ENCODE results near the gene RRP15. TPM values are rescaled to one million over a fixed set of nuclear protein-coding genes. Genes with fewer than 3 reads are reported as not detected.

RRP15 gene
- total and polyA plus RNA-seq, 9 of the 15 experiments (the other 6 are each of a cell fraction or from before 2014, with no cell fraction given) = 9.5 to 58.1 (median 29.3) TPM

DNA sequence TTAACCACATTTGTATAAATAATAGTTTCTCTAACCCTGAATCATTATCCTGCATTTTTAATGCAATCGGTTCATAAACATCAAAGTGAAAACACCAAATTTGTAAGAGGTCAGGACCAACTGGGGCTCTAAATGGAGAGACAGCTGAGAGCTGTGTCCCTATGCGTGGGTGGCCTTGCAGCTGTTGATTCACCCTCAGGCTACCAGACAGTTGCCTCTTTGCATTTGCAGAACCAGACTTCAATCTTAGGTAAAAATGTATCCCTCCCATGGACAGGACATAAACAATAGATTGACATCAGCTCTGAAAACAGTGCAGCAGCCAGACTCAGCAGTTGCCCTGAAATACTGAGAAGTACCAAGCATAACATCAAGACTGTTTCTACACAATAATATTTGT is 51.2 kb downstream of the RRP15 start:
- Histone ChIP-seq H3K36me3 (ENCODE audit: control insufficient read depth, insufficient read depth, low read length) (peaks cover 26% of the 10 kb centered on the region; the same call in 2 of the 3 replicates), H4K20me1 (replicated peaks; ENCODE audit: control insufficient read depth, insufficient read depth, low read length) (no peaks in the 10 kb centered on the region), H2AFZ (ENCODE audit: low read depth, low read length) (no peak overlapping the region), H3K9me1 (ENCODE audit: control insufficient read depth, insufficient read depth, low read length) (no peaks in the 10 kb centered on the region), H3K9me3 (replicated peaks; ENCODE audit: control insufficient read depth, insufficient read depth, low read depth, low read length) (no peaks in the 10 kb centered on the region), H3K4me1 (replicated peaks in 1 of 2; ENCODE audit: control insufficient read depth in 2 of 2, insufficient read depth in 2 of 2, low read length in 2 of 2) (no peaks in the 10 kb centered on the region), H3K4me2 (ENCODE audit: insufficient read depth, low read length) (no peak overlapping the region), H3K27me3 (ENCODE audit: control insufficient read depth in 2 of 2, insufficient read depth in 2 of 2, low read length in 2 of 2) (no peaks in the 10 kb centered on the region), H3K9ac (ENCODE audit: insufficient read depth in 1 of 2, low read depth in 2 of 2, low read length in 2 of 2) (no peak overlapping the region), H3K79me2 (ENCODE audit: control insufficient read depth, insufficient read depth, low read length) (no peaks in the 10 kb centered on the region), H3K4me3 (no peak overlapping the region), H3K27ac (ENCODE audit: extremely low read depth, low read depth, low read length) (no peak overlapping the region)
- intact Hi-C loops (cut with micrococcal nuclease) = loop anchor here (2.0 to 10.0 kb wide), 6 partner anchors 126 to 1478 kb away; no protein-coding TSS in a partner anchor
- 76% methylated on average over 2 of the region's 2 CpGs for WGBS (ENCODE audit: insufficient coverage, low coverage, missing lambda C conversion rate)
- ATAC-seq (no peak; the same call in 1 of the 3 replicates), DNase-seq (ENCODE audit: extremely low read depth in 1 of 4, low spot score in 3 of 4) (no peak), FAIRE-seq (no peak)
- ChIA-PET CTCF (ENCODE audit: low intra/inter-chr PET ratio) (interaction anchor here (1.0 kb wide), 1 partner anchor 37 kb away, joined by 3 read pairs; no protein-coding TSS in a partner anchor), POLR2A (no interaction called here)
- in situ Hi-C loops (cut with MboI) = loop anchor here (25.0 kb wide), 1 partner anchor 1476 kb away; no protein-coding TSS in a partner anchor
- no TSS peak for BruUV-seq (replicated peaks)
- TF ChIP-seq OTX1 (CRISPR knock-in tag; IDR thresholded peaks at IDR 0.05) = no peak
- TF ChIP-seq EGR1 (conservative IDR thresholded peaks at IDR 0.05) = peak; percentile 41; the same call in 1 of the 2 replicates
- TF ChIP-seq FOXJ2 (tag; IDR thresholded peaks at IDR 0.05) = no peak

DNA sequence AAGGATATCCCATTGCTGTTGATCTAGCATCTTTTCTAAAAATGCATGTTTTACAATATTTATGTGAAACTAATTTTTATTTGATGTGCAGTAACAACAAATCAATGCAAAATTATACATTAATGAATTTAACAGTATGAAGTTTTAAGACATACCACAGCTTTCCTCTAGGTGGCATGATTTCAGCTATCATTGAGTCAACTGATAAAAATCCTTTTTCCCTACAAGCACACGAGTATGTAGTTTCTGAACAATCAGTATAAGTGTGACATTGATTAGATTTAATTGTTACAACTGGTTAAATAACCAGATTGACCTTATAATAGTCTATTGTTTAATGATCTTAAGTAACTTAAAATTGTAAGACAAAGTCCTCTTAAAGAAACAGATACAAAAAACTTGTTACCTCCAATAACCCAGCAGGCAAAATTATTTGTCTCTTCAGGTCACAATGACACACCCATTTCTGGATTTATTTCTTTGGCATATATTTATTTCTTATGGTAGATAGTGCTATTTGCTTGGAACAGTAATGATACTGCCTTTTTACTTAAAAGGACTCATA is 54.3 kb downstream of the RRP15 start:
- Histone ChIP-seq H3K9ac (ENCODE audit: insufficient read depth in 1 of 2, low read depth in 2 of 2, low read length in 2 of 2) (no peak overlapping the region), H3K27ac (ENCODE audit: extremely low read depth, low read depth, low read length) (no peak overlapping the region), H3K4me2 (ENCODE audit: insufficient read depth, low read length) (no peak overlapping the region), H2AFZ (ENCODE audit: low read depth, low read length) (no peak overlapping the region), H3K36me3 (ENCODE audit: control insufficient read depth, insufficient read depth, low read length) (peaks cover 10% of the 10 kb centered on the region; the same call in 2 of the 3 replicates), H3K9me1 (ENCODE audit: control insufficient read depth, insufficient read depth, low read length) (no peaks in the 10 kb centered on the region), H3K27me3 (ENCODE audit: control insufficient read depth in 2 of 2, insufficient read depth in 2 of 2, low read length in 2 of 2) (no peaks in the 10 kb centered on the region), H3K4me3 (no peak overlapping the region), H4K20me1 (replicated peaks; ENCODE audit: control insufficient read depth, insufficient read depth, low read length) (no peaks in the 10 kb centered on the region), H3K9me3 (replicated peaks; ENCODE audit: control insufficient read depth, insufficient read depth, low read depth, low read length) (no peaks in the 10 kb centered on the region), H3K4me1 (replicated peaks in 1 of 2; ENCODE audit: control insufficient read depth in 2 of 2, insufficient read depth in 2 of 2, low read length in 2 of 2) (no peaks in the 10 kb centered on the region), H3K79me2 (ENCODE audit: control insufficient read depth, insufficient read depth, low read length) (no peaks in the 10 kb centered on the region)
- peak in 3 of 4 experiments; percentile 35 to 53 (median 40) for DNase-seq (ENCODE audit: extremely low read depth in 1 of 4, low spot score in 3 of 4)
- ATAC-seq = peak; percentile 76
- intact Hi-C loops (cut with micrococcal nuclease) (loop anchor here (2.0 to 10.0 kb wide), 6 partner anchors 123 to 1475 kb away; no protein-coding TSS in a partner anchor), in situ Hi-C loops (cut with MboI) (loop anchor here (25.0 kb wide), 1 partner anchor 1473 kb away; no protein-coding TSS in a partner anchor)
- CTCF ChIA-PET (ENCODE audit: low intra/inter-chr PET ratio) = interaction anchor here (0.6 to 1.3 kb wide), 4 partner anchors 12 to 1077 kb away, joined by 3 to 5 read pairs (median 3); no protein-coding TSS in a partner anchor
- 15% methylated on average over 1 of the region's 1 CpG for WGBS (ENCODE audit: insufficient coverage, low coverage, missing lambda C conversion rate)
- no TSS peak for BruUV-seq (replicated peaks)
- peak; percentile 71 for FAIRE-seq
- POLR2A ChIA-PET = interaction anchor here (0.6 to 1.1 kb wide), 4 partner anchors 10 to 1302 kb away, joined by 3 read pairs; no protein-coding TSS in a partner anchor
- TF ChIP-seq ZBED1 (IDR thresholded peaks at IDR 0.05) = no peak
- no peak for TF ChIP-seq ZNF143 (CRISPR knock-in tag; IDR thresholded peaks at IDR 0.05)
- TF ChIP-seq TEAD4 (IDR thresholded peaks at IDR 0.05; ENCODE audit: low read length) = 0 out of 2 replicates have a peak, but pooled peaks have one; percentile 17
- TF ChIP-seq TEAD4 (CRISPR knock-in tag; IDR thresholded peaks at IDR 0.05; ENCODE audit: borderline replicate concordance) = no peak
- TF ChIP-seq, protein P1, sequence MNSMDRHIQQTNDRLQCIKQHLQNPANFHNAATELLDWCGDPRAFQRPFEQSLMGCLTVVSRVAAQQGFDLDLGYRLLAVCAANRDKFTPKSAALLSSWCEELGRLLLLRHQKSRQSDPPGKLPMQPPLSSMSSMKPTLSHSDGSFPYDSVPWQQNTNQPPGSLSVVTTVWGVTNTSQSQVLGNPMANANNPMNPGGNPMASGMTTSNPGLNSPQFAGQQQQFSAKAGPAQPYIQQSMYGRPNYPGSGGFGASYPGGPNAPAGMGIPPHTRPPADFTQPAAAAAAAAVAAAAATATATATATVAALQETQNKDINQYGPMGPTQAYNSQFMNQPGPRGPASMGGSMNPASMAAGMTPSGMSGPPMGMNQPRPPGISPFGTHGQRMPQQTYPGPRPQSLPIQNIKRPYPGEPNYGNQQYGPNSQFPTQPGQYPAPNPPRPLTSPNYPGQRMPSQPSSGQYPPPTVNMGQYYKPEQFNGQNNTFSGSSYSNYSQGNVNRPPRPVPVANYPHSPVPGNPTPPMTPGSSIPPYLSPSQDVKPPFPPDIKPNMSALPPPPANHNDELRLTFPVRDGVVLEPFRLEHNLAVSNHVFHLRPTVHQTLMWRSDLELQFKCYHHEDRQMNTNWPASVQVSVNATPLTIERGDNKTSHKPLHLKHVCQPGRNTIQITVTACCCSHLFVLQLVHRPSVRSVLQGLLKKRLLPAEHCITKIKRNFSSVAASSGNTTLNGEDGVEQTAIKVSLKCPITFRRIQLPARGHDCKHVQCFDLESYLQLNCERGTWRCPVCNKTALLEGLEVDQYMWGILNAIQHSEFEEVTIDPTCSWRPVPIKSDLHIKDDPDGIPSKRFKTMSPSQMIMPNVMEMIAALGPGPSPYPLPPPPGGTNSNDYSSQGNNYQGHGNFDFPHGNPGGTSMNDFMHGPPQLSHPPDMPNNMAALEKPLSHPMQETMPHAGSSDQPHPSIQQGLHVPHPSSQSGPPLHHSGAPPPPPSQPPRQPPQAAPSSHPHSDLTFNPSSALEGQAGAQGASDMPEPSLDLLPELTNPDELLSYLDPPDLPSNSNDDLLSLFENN (IDR thresholded peaks at IDR 0.05; ENCODE audit: low read depth in 2 of 2, low read length in 2 of 2) = no peak
- no peak for TF ChIP-seq GTF2A2 (tag; IDR thresholded peaks at IDR 0.05)
- no peak for TF ChIP-seq KLF10 (CRISPR knock-in tag; IDR thresholded peaks at IDR 0.05)

Data from K562 (cell line).